ENCODE data around the gene CEP128. TPM values are rescaled to one million over a fixed set of nuclear protein-coding genes. Genes with fewer than 3 reads are reported as not detected.

CEP128 gene
- total RNA-seq, 1 experiment from 2014 or later: 16.7 TPM

- no peaks in the 10 kb centered on the region for H3K36me3 Mint-ChIP-seq (ENCODE audit: insufficient read depth, unreplicated experiment)
- Histone ChIP-seq H3K27me3 (replicated peaks; ENCODE audit: control insufficient read depth, insufficient read depth, low read length) (no peaks in the 10 kb centered on the region), H3K9me3 (no peaks in the 10 kb centered on the region), H3K4me3 (ENCODE audit: low read depth, low read length) (no peak overlapping the region), H3K4me1 (no peaks in the 10 kb centered on the region), H3K36me3 (ENCODE audit: control insufficient read depth, insufficient read depth, low read length) (no peaks in the 10 kb centered on the region)
- H3K9me3 Mint-ChIP-seq (ENCODE audit: unreplicated experiment): no peaks in the 10 kb centered on the region
- no peaks in the 10 kb centered on the region for H3K4me1 Mint-ChIP-seq (ENCODE audit: low read depth, unreplicated experiment)
- H3K27me3 Mint-ChIP-seq (ENCODE audit: insufficient read depth, unreplicated experiment): no peaks in the 10 kb centered on the region
- TF ChIP-seq, protein P1, sequence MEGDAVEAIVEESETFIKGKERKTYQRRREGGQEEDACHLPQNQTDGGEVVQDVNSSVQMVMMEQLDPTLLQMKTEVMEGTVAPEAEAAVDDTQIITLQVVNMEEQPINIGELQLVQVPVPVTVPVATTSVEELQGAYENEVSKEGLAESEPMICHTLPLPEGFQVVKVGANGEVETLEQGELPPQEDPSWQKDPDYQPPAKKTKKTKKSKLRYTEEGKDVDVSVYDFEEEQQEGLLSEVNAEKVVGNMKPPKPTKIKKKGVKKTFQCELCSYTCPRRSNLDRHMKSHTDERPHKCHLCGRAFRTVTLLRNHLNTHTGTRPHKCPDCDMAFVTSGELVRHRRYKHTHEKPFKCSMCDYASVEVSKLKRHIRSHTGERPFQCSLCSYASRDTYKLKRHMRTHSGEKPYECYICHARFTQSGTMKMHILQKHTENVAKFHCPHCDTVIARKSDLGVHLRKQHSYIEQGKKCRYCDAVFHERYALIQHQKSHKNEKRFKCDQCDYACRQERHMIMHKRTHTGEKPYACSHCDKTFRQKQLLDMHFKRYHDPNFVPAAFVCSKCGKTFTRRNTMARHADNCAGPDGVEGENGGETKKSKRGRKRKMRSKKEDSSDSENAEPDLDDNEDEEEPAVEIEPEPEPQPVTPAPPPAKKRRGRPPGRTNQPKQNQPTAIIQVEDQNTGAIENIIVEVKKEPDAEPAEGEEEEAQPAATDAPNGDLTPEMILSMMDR (IDR thresholded peaks at IDR 0.05; ENCODE audit: insufficient read depth in 1 of 2, low read depth in 1 of 2, low read length in 1 of 2, severe bottlenecking in 1 of 2, unreplicated experiment in 1 of 2): no peak
- POLR2A ChIA-PET: no interaction called here
- BruUV-seq (replicated peaks): no TSS peak
- no peak overlapping the region for H3K27ac Mint-ChIP-seq (ENCODE audit: unreplicated experiment)
- H3K4me3 Mint-ChIP-seq (ENCODE audit: unreplicated experiment): no peak overlapping the region
- intact Hi-C loops (cut with micrococcal nuclease; ENCODE audit: unreplicated experiment): no loop called here
- DNase-seq: no peak
- CTCF ChIA-PET: no interaction called here
Measured at GRCh38 chr14:80491650-80492049, 449.9 kb downstream of the CEP128 start.

DNA sequence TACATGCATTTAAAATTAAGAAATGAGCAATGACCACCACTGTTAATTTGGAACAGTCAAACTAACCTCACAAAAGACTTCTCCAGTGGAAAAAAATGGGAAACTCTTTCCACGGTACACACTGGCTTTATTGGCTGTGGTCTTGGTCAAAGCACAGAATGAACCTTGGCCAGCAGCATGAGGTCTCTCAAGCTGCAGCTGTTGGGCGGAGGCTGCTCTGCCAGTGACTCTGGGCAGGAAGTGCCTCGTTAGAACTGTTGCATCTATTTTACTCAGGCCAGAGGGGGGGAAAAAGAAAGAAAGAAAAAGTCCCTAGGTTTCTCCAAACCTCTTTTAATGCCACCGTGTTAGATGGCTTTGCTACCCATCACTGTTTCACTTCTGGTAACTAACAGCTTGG is 450.4 kb downstream of the CEP128 start:
- intact Hi-C loops (cut with micrococcal nuclease; ENCODE audit: unreplicated experiment): no loop called here
- no peaks in the 10 kb centered on the region for H3K36me3 Mint-ChIP-seq (ENCODE audit: insufficient read depth, unreplicated experiment)
- no TSS peak for BruUV-seq (replicated peaks)
- no peak for DNase-seq
- POLR2A ChIA-PET: no interaction called here
- Histone ChIP-seq H3K4me3 (ENCODE audit: low read depth, low read length) (no peak overlapping the region), H3K9me3 (no peaks in the 10 kb centered on the region), H3K27me3 (replicated peaks; ENCODE audit: control insufficient read depth, insufficient read depth, low read length) (no peaks in the 10 kb centered on the region), H3K36me3 (ENCODE audit: control insufficient read depth, insufficient read depth, low read length) (no peaks in the 10 kb centered on the region), H3K4me1 (no peaks in the 10 kb centered on the region)
- H3K27me3 Mint-ChIP-seq (ENCODE audit: insufficient read depth, unreplicated experiment): no peaks in the 10 kb centered on the region
- no peak overlapping the region for H3K27ac Mint-ChIP-seq (ENCODE audit: unreplicated experiment)
- CTCF ChIA-PET: no interaction called here
- H3K4me3 Mint-ChIP-seq (ENCODE audit: unreplicated experiment): no peak overlapping the region
- no peaks in the 10 kb centered on the region for H3K9me3 Mint-ChIP-seq (ENCODE audit: unreplicated experiment)
- TF ChIP-seq, protein P1 (IDR thresholded peaks at IDR 0.05; ENCODE audit: insufficient read depth in 1 of 2, low read depth in 1 of 2, low read length in 1 of 2, severe bottlenecking in 1 of 2, unreplicated experiment in 1 of 2): no peak
- H3K4me1 Mint-ChIP-seq (ENCODE audit: low read depth, unreplicated experiment): no peaks in the 10 kb centered on the region

DNA sequence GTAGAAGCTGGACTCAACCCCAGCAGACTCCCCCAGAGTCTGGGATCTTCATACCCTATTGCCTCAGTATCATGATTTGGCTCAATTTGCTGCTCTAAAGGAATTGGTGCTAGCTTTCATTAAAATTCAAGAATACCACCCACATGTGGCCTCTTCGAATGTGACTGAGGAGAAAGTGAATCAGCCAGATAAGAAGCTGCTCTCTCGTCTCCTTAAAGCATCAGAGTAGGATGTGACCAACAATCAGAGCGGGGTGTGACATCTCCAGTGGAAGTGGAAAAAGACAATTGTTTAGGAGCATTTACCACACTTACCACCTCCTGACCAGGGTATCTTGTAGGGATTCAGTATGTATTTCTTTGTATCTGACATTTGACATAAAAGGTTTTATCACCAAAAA is 452.0 kb downstream of the CEP128 start:
- Histone ChIP-seq H3K4me3 (ENCODE audit: low read depth, low read length) (no peak overlapping the region), H3K9me3 (no peaks in the 10 kb centered on the region), H3K4me1 (no peaks in the 10 kb centered on the region), H3K36me3 (ENCODE audit: control insufficient read depth, insufficient read depth, low read length) (no peaks in the 10 kb centered on the region), H3K27me3 (replicated peaks; ENCODE audit: control insufficient read depth, insufficient read depth, low read length) (no peaks in the 10 kb centered on the region)
- CTCF ChIA-PET: no interaction called here
- no peaks in the 10 kb centered on the region for H3K36me3 Mint-ChIP-seq (ENCODE audit: insufficient read depth, unreplicated experiment)
- TF ChIP-seq, protein P1 (IDR thresholded peaks at IDR 0.05; ENCODE audit: insufficient read depth in 1 of 2, low read depth in 1 of 2, low read length in 1 of 2, severe bottlenecking in 1 of 2, unreplicated experiment in 1 of 2): no peak
- BruUV-seq (replicated peaks): no TSS peak
- H3K27me3 Mint-ChIP-seq (ENCODE audit: insufficient read depth, unreplicated experiment): no peaks in the 10 kb centered on the region
- H3K9me3 Mint-ChIP-seq (ENCODE audit: unreplicated experiment): no peaks in the 10 kb centered on the region
- POLR2A ChIA-PET: no interaction called here
- intact Hi-C loops (cut with micrococcal nuclease; ENCODE audit: unreplicated experiment): no loop called here
- no peak overlapping the region for H3K4me3 Mint-ChIP-seq (ENCODE audit: unreplicated experiment)
- no peak overlapping the region for H3K27ac Mint-ChIP-seq (ENCODE audit: unreplicated experiment)
- no peaks in the 10 kb centered on the region for H3K4me1 Mint-ChIP-seq (ENCODE audit: low read depth, unreplicated experiment)
- DNase-seq: no peak

Data from Caco-2 (cell line).